ENCODE data around the gene ABHD14A.

ABHD14A gene

DNA sequence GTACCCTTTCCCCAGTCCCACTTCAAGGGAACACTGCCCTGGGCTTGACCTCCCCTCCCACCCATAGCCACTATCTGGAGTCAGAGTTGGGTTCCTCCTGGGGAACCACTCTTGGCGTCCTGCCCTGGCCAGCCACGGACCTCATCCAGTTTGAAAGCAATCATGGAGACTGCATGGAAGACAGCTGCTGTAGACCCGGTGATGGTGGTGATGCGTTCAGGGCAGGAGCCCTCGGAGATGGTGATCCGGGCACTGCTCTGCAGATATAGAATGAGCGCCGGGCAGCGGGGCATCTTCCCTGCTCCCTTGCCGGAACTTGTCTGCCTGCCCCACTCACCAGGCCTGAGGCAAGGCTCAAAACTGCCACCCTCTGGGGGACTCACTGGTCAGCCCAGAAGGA, 14.5 kb upstream of the ABHD14A start:
- no peak overlapping the region for H3K4me3 ChIP-seq (ENCODE audit: low read depth, low read length, poor library complexity, severe bottlenecking)
- no peak overlapping the region for H3K27ac ChIP-seq (ENCODE audit: low read depth, low read length, poor library complexity, severe bottlenecking)
- H3K9me3 ChIP-seq (ENCODE audit: low read length), result no peaks in the 10 kb centered on the region
- H3K36me3 ChIP-seq (ENCODE audit: insufficient read depth, low read length), result no peaks in the 10 kb centered on the region
- no peak overlapping the region for H3K9ac ChIP-seq (ENCODE audit: low read length)
- no peak overlapping the region for H3K4me2 ChIP-seq (ENCODE audit: low read length)
- H3F3A ChIP-seq (ENCODE audit: insufficient read depth, low read length), result no peaks in the 10 kb centered on the region
- no peak overlapping the region for H2AFZ ChIP-seq (ENCODE audit: low read length)
- H3K4me1 ChIP-seq (ENCODE audit: insufficient read depth, low read length, severe bottlenecking), result peaks cover 9% of the 10 kb centered on the region
- TF ChIP-seq EZH2 (IDR thresholded peaks at IDR 0.05; ENCODE audit: borderline replicate concordance, low read length), result no peak
- TF ChIP-seq, protein P1, sequence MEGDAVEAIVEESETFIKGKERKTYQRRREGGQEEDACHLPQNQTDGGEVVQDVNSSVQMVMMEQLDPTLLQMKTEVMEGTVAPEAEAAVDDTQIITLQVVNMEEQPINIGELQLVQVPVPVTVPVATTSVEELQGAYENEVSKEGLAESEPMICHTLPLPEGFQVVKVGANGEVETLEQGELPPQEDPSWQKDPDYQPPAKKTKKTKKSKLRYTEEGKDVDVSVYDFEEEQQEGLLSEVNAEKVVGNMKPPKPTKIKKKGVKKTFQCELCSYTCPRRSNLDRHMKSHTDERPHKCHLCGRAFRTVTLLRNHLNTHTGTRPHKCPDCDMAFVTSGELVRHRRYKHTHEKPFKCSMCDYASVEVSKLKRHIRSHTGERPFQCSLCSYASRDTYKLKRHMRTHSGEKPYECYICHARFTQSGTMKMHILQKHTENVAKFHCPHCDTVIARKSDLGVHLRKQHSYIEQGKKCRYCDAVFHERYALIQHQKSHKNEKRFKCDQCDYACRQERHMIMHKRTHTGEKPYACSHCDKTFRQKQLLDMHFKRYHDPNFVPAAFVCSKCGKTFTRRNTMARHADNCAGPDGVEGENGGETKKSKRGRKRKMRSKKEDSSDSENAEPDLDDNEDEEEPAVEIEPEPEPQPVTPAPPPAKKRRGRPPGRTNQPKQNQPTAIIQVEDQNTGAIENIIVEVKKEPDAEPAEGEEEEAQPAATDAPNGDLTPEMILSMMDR (IDR thresholded peaks at IDR 0.05; ENCODE audit: low read length), result no peak
- no peaks in the 10 kb centered on the region for H3K9me2 ChIP-seq (ENCODE audit: low read depth, low read length)
- H3K27me3 ChIP-seq (ENCODE audit: insufficient read depth, low read length), result 0 out of 2 replicates have a peak, but pooled peaks cover 3% of the 10 kb centered on the region
- no peaks in the 10 kb centered on the region for H4K20me1 ChIP-seq (ENCODE audit: insufficient read depth, low read length)
- H3K79me2 ChIP-seq (ENCODE audit: insufficient read depth, low read length), result no peaks in the 10 kb centered on the region

DNA sequence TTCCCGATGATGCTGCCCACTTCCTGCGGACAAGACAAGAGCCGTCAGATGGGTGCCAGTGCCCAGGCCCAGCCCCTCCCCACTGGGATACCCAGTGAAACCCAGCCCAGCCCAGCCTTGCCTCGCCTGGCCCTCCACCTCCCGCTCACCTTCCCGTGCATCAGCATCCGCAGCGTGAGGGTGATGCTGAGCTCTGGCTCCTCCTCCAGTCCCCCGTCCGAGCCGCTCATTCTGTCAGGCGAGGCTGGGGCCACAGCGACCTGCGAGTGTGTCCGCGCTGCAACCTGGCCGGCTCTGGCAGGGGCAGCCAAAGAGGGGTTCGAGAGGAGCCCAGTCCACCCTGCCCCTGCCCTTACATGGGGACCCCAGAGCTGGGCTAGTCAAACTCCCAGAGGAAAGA, 13.9 kb upstream of the ABHD14A start:
- Histone ChIP-seq H3K27me3 (ENCODE audit: insufficient read depth, low read length) (0 out of 2 replicates have a peak, but pooled peaks cover 3% of the 10 kb centered on the region), H3K9me3 (ENCODE audit: low read length) (no peaks in the 10 kb centered on the region), H3K9ac (ENCODE audit: low read length) (no peak overlapping the region), H3K4me2 (ENCODE audit: low read length) (no peak overlapping the region), H4K20me1 (ENCODE audit: insufficient read depth, low read length) (no peaks in the 10 kb centered on the region), H3K36me3 (ENCODE audit: insufficient read depth, low read length) (no peaks in the 10 kb centered on the region), H3K4me1 (ENCODE audit: insufficient read depth, low read length, severe bottlenecking) (peaks cover 9% of the 10 kb centered on the region), H3F3A (ENCODE audit: insufficient read depth, low read length) (no peaks in the 10 kb centered on the region), H3K4me3 (ENCODE audit: low read depth, low read length, poor library complexity, severe bottlenecking) (no peak overlapping the region), H3K79me2 (ENCODE audit: insufficient read depth, low read length) (no peaks in the 10 kb centered on the region), H3K27ac (ENCODE audit: low read depth, low read length, poor library complexity, severe bottlenecking) (no peak overlapping the region), H3K9me2 (ENCODE audit: low read depth, low read length) (no peaks in the 10 kb centered on the region), H2AFZ (ENCODE audit: low read length) (no peak overlapping the region)
- no peak for TF ChIP-seq EZH2 (IDR thresholded peaks at IDR 0.05; ENCODE audit: borderline replicate concordance, low read length)
- TF ChIP-seq, protein P1 (IDR thresholded peaks at IDR 0.05; ENCODE audit: low read length), result no peak

GRCh38 chr3:51961602-51962569, 13.0 kb upstream of the ABHD14A start:
- Histone ChIP-seq H3K36me3 (ENCODE audit: insufficient read depth, low read length) (no peaks in the 10 kb centered on the region), H3K79me2 (ENCODE audit: insufficient read depth, low read length) (no peaks in the 10 kb centered on the region), H3K27me3 (ENCODE audit: insufficient read depth, low read length) (0 out of 2 replicates have a peak, but pooled peaks cover 3% of the 10 kb centered on the region), H3K9me3 (ENCODE audit: low read length) (no peaks in the 10 kb centered on the region), H3K4me2 (ENCODE audit: low read length) (no peak overlapping the region), H3F3A (ENCODE audit: insufficient read depth, low read length) (no peaks in the 10 kb centered on the region), H3K4me1 (ENCODE audit: insufficient read depth, low read length, severe bottlenecking) (peaks cover 2% of the 10 kb centered on the region), H3K27ac (ENCODE audit: low read depth, low read length, poor library complexity, severe bottlenecking) (no peak overlapping the region), H3K4me3 (ENCODE audit: low read depth, low read length, poor library complexity, severe bottlenecking) (no peak overlapping the region), H2AFZ (ENCODE audit: low read length) (no peak overlapping the region), H3K9me2 (ENCODE audit: low read depth, low read length) (no peaks in the 10 kb centered on the region), H4K20me1 (ENCODE audit: insufficient read depth, low read length) (no peaks in the 10 kb centered on the region), H3K9ac (ENCODE audit: low read length) (no peak overlapping the region)
- TF ChIP-seq EZH2 (IDR thresholded peaks at IDR 0.05; ENCODE audit: borderline replicate concordance, low read length), result no peak
- TF ChIP-seq, protein P1 (IDR thresholded peaks at IDR 0.05; ENCODE audit: low read length), result no peak
